H1 (cell line): Measurements from ENCODE around the gene TBC1D17. TPM values are rescaled to one million over a fixed set of nuclear protein-coding genes. Genes with fewer than 3 reads are reported as not detected.

ENCODE experiments used
- BACH1 ChIP-seq: IDR thresholded peaks from 2 replicates; pipeline ENCODE4 v1.6.1; 2012; ENCODE audit warnings: low read length, improper control_type of control experiment
- CHD1 ChIP-seq: IDR thresholded peaks from 2 replicates; pipeline ENCODE4 v1.6.1; 2012; ENCODE audit warnings: low read depth, low read length, improper control_type of control experiment
- CREB1 ChIP-seq: IDR thresholded peaks from 2 replicates; pipeline ENCODE4 v1.6.1; 2012; ENCODE audit warnings: inconsistent platforms
- FOSL1 ChIP-seq: IDR thresholded peaks from 2 replicates; pipeline ENCODE4 v1.6.1; 2011; ENCODE audit warnings: mild to moderate bottlenecking, low read depth, low read length, moderate library complexity; ENCODE audit not compliant: insufficient read depth
- NRF1 ChIP-seq: IDR thresholded peaks from 2 replicates; pipeline ENCODE4 v1.6.1; 2011; ENCODE audit warnings: mild to moderate bottlenecking, low read depth, low read length, improper control_type of control experiment
- RFX5 ChIP-seq: IDR thresholded peaks from 2 replicates; pipeline ENCODE4 v1.6.1; 2011; ENCODE audit warnings: low read depth, low read length, improper control_type of control experiment, borderline replicate concordance
- SIRT6 ChIP-seq: IDR thresholded peaks from one replicate; pipeline ENCODE4 v1.7.1; 2012; ENCODE audit warnings: low read length, inconsistent platforms
- TAF1 ChIP-seq: IDR thresholded peaks from 2 replicates; pipeline ENCODE4 v1.6.1; 2011; ENCODE audit warnings: mild to moderate bottlenecking, low read depth, low read length
- TBP ChIP-seq: IDR thresholded peaks from 2 replicates; pipeline ENCODE4 v1.6.1; 2011; ENCODE audit warnings: low read depth, low read length, improper control_type of control experiment
- YY1 ChIP-seq: IDR thresholded peaks from 2 replicates; pipeline ENCODE4 v1.6.1; 2011; ENCODE audit warnings: low read depth, mild to moderate bottlenecking, low read length
- polyA plus RNA-seq, 7 experiments: library from polyadenylated mRNA; depleted of rRNA in 3 of 7; stranded (reverse) in 5 of 7; unstranded in 2 of 7; fragments of >200 nt in 5 of 7; fragments of 200-250 nt in 2 of 7; gene quantifications; 1 replicate in 5 of 7; 2 replicates in 1 of 7; 4 replicates in 1 of 7; pipeline versions ENCODE4 v1.2.1 to v1.2.3, GENCODE V29; 2011 to 2013; ENCODE audit warnings: missing spikeins in 2 of 7, mixed read lengths in 2 of 7
- total RNA-seq: library from RNA; stranded (reverse); fragmentation: NEBNext Ultra II Directional; extraction: Animal tissue kit (Norgen Biotek cat#: 25700); gene quantifications from 2 replicates; pipeline ENCODE4 v1.2.1, GENCODE V29; 2021
- TF ChIP-seq, protein P1 (sequence below): fragments of 300-600 bp; sonication (generic); IDR thresholded peaks from 2 replicates; pipeline ENCODE4 v1.7.1; 2012; ENCODE audit warnings: low read length, moderate library complexity, mild to moderate bottlenecking, inconsistent platforms; ENCODE audit not compliant: insufficient replicate concordance

The TBC1D17 gene
- total and polyA plus RNA-seq, 2 of the 8 experiments (the other 6 are each of a cell fraction or from before 2014, with no cell fraction given): 30.3 to 44.9 TPM

DNA sequence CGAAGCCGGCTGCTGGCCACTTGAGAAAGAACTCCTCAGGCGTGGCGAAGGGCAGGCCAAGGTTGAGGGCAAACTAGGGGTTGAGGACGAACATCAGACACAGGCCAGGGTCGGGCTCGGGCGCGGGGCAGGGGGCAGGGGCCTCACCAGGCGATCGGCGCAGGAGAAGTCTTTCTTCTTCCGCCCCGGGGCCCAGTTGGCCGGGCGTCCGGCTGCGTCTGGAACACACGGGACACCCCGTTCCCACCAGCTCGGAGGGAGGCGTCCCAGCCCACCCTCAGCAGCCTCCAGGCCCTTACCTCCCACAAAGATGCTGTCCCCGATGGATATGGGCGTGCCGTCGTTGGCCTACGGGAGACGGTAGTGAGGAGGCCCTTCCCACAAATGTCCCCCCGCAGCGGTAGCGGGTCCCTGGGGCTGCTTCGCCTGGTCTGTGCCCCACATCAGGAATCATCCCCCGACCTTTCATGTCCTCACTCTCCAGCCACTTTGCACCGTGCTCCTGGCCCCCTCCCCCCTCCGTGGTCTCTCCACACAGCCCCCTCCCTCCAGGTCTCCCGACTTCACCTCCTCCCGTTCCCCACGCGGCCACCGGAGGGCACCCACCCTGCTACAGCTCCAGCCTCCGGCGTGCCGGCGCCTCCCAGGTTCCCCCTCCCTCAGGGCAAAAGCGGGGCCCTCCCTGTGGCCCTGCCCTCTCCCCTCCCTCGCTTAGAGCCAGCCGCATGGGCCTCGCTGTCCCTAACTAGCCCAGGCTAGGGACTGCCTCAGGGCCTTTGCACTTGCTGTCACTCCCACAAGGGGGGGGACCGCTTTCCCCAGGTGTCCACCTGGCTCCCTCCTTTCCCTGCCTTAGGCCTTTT is 14.9 kb upstream of the TBC1D17 start (continued):
- TF ChIP-seq, protein P1, sequence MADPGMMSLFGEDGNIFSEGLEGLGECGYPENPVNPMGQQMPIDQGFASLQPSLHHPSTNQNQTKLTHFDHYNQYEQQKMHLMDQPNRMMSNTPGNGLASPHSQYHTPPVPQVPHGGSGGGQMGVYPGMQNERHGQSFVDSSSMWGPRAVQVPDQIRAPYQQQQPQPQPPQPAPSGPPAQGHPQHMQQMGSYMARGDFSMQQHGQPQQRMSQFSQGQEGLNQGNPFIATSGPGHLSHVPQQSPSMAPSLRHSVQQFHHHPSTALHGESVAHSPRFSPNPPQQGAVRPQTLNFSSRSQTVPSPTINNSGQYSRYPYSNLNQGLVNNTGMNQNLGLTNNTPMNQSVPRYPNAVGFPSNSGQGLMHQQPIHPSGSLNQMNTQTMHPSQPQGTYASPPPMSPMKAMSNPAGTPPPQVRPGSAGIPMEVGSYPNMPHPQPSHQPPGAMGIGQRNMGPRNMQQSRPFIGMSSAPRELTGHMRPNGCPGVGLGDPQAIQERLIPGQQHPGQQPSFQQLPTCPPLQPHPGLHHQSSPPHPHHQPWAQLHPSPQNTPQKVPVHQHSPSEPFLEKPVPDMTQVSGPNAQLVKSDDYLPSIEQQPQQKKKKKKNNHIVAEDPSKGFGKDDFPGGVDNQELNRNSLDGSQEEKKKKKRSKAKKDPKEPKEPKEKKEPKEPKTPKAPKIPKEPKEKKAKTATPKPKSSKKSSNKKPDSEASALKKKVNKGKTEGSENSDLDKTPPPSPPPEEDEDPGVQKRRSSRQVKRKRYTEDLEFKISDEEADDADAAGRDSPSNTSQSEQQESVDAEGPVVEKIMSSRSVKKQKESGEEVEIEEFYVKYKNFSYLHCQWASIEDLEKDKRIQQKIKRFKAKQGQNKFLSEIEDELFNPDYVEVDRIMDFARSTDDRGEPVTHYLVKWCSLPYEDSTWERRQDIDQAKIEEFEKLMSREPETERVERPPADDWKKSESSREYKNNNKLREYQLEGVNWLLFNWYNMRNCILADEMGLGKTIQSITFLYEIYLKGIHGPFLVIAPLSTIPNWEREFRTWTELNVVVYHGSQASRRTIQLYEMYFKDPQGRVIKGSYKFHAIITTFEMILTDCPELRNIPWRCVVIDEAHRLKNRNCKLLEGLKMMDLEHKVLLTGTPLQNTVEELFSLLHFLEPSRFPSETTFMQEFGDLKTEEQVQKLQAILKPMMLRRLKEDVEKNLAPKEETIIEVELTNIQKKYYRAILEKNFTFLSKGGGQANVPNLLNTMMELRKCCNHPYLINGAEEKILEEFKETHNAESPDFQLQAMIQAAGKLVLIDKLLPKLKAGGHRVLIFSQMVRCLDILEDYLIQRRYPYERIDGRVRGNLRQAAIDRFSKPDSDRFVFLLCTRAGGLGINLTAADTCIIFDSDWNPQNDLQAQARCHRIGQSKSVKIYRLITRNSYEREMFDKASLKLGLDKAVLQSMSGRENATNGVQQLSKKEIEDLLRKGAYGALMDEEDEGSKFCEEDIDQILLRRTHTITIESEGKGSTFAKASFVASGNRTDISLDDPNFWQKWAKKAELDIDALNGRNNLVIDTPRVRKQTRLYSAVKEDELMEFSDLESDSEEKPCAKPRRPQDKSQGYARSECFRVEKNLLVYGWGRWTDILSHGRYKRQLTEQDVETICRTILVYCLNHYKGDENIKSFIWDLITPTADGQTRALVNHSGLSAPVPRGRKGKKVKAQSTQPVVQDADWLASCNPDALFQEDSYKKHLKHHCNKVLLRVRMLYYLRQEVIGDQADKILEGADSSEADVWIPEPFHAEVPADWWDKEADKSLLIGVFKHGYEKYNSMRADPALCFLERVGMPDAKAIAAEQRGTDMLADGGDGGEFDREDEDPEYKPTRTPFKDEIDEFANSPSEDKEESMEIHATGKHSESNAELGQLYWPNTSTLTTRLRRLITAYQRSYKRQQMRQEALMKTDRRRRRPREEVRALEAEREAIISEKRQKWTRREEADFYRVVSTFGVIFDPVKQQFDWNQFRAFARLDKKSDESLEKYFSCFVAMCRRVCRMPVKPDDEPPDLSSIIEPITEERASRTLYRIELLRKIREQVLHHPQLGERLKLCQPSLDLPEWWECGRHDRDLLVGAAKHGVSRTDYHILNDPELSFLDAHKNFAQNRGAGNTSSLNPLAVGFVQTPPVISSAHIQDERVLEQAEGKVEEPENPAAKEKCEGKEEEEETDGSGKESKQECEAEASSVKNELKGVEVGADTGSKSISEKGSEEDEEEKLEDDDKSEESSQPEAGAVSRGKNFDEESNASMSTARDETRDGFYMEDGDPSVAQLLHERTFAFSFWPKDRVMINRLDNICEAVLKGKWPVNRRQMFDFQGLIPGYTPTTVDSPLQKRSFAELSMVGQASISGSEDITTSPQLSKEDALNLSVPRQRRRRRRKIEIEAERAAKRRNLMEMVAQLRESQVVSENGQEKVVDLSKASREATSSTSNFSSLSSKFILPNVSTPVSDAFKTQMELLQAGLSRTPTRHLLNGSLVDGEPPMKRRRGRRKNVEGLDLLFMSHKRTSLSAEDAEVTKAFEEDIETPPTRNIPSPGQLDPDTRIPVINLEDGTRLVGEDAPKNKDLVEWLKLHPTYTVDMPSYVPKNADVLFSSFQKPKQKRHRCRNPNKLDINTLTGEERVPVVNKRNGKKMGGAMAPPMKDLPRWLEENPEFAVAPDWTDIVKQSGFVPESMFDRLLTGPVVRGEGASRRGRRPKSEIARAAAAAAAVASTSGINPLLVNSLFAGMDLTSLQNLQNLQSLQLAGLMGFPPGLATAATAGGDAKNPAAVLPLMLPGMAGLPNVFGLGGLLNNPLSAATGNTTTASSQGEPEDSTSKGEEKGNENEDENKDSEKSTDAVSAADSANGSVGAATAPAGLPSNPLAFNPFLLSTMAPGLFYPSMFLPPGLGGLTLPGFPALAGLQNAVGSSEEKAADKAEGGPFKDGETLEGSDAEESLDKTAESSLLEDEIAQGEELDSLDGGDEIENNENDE: no peak
- no peak for TF ChIP-seq NRF1
- no peak for TF ChIP-seq TBP
- no peak for TF ChIP-seq BACH1
- TF ChIP-seq YY1: 0 out of 2 replicates have a peak, but pooled peaks have one; percentile 26
- TF ChIP-seq SIRT6: no peak
- no peak for TF ChIP-seq CHD1
- TF ChIP-seq TAF1: no peak
- no peak for TF ChIP-seq RFX5
- TF ChIP-seq CREB1: 0 out of 2 replicates have a peak, but pooled peaks have one; percentile 20
- no peak for TF ChIP-seq FOSL1
